KG1 (cell line): ENCODE data around the gene ITPR3.
"Not testable (repeated sequence)": the region's sequence is repeated elsewhere in the genome, so short reads cannot be mapped to it uniquely, and the experiment has no call there.

ENCODE experiments used
- DNase-seq: peaks from one replicate; lab custom pipeline; 2025; lab: John Stamatoyannopoulos, UW

ITPR3 gene

DNA sequence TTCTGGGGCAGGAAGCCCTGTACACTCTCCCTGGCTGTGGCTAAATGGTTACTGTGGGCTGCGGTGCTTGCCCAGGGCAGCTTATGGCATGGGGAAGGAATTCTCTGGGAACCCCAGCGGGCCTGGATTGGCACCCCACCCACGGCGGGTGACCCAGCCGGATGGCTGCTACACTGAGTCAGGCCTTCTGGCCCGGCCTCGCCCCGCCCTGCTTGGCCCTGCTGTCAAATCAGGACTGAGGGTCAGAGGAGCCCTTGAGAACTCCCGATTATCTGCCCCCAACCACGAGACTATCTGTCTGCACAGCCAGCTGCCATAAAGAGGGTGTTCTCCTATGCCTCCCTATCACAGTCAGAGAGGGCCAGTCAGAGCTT, 7.3 kb upstream of the ITPR3 start:
- DNase-seq: no peak

- DNase-seq: no peak
Measured at GRCh38 chr6:33616113-33616512, 5.0 kb upstream of the ITPR3 start.

DNA sequence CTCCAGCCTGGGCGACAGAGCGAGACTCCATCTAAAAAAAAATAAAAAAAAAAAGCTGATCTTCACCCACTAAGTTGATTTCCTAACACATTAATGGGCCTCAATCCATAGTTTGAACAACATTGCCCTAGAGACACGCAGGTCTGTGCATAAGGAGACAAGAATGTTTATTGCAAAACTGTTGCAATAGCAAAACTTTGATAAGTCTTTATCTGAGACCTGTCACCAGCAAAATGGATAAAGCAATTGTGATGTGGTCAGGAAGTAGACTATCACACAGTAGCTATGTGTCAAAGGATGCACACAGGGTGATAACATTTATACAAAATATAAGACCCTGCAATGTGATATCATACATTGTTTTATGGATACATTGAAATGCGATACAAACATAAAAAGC, 4.2 kb upstream of the ITPR3 start:
- no peak for DNase-seq

DNA sequence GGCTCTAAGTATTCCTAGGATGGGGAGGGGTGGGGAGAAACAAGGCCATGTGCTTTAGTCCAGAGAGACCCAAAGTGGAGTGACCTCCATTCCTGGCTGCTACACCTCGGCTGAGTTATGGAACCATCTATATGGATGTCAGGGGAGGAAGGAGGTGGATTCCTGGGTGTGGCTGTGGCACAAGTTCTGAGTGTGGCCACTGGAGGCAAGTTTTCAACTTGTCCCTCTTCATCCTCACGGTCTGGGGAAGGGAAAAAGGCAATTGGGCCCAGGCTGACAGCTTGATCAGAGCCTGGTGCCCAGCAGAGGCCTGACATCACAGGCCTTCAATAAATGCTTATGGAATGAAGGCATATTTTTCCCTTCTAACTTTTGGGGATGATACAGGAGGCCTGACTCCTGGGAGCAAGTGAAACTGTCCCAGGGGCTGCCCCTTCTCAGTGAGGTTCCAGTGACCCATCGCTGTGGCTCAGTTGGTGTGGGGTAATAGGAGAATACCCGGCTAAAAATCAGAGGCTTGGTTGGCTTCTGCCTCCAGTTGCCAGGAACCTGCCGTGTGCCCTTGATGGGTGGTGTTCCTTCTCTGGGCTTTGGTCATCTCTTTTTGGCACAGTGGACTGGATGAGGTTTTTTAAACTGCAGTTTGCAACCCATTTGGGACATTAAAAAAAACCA, 1.8 kb upstream of the ITPR3 start:
- no peak for DNase-seq

DNA sequence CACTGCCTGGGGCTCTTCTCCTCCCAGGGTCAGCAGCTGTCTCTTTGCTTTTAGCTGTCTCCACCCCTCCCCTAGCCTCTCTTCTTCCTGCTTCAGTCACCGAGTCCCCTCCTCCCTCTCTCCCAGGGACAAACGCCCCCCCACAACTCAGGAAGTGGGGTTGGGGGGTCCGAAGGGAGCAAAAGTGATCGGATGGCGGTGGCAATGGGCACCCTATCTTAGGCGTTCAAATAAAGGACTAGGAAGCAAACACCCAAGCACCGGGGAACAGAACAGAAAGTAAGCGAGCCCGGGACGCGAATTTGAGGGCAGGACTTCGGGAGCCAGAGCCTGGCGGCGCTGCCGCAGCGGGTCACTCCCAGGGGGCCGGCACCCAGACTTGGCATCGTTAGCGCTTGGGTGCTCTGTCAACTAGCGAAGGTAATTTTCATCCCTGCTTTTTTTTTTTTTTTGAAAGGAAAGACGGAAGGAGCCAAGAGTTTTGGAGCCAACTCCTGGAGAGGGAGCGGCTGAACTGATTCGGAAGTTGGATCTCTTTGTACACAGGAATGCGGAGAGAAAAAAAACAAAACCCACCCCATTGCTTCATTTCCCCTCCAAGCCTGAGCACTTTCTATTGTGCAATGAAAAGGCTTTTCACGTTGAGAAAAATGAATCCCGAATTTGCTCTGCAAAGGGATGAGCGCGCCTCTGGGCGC, 815 bp upstream of the ITPR3 start:
- no peak for DNase-seq

- DNase-seq: no peak
Measured at GRCh38 chr6:33621711-33622388, 728 bp downstream of the ITPR3 start.

- DNase-seq: no peak
Measured at GRCh38 chr6:33622456-33623431, 1.6 kb downstream of the ITPR3 start.

DNA sequence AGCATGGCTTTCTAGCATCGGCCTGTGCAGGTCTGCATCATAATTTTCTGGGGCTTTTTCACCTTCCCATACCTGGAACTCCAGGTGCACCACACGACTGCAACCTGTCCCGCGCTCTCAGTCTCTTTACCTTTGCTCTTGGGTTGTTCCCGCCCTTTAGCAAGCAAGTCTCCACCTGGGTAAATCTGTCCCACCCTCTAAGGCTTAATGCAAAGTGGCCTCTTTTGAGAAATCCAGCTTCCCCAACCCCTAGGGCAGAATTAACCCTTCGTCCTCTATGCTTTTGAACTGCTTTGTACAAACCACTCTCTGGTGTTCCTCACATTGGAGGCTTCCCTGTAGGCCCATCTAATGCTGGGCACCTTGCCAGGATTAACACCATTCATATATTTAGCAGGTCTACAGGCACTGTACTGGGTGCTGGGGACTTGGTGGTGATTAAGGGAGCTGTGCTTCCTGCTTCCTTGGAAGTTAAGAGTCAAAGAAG, 2.8 kb downstream of the ITPR3 start:
- no peak for DNase-seq

GRCh38 chr6:33624856-33625255, 3.7 kb downstream of the ITPR3 start:
- DNase-seq: no peak

DNA sequence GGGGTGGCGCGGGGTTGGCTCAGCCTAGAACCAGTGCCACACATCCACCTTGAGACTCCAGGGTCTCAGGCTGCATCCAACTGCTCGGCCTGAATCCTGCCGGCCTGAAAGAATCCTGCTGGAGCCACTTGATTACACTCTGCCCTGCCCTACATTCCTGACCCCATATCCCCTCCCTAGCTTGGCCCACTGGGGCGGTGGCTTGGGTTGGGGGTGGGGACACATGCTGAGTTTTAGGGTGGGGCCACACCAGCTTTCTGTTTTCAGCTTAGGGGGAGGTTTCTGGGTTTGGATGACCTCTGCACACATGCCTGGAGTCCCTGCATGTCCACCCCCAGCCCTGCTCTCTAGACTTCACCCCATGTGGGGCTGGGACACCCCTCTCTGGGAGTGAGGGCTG, 6.8 kb downstream of the ITPR3 start:
- no peak for DNase-seq

DNA sequence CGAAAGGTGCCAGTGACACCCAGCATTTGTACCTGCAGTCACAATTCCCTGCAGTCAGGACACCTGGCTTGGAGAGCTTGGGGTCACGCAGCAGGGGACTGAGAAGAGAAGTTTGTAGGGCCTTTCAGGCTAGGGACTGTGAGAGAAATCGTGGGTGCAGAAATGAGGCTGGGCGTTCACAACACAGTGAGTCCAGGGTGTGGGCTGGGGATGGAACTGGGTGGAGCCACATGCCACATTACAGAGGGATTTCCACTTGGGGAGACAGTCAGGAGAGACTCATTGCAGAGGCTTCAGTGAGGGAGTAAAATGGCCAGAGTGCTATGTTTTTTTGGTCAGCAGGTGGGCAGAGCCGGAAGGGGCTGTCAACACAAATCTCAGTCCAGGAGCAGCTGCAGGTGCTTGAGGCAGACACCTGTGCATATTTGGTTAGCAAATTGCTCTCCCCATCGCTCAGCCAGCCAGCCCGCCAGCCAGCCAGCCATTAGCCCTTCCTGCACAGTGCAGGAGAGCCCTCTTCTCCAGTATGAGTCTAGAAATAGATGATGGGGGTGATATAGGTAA, 7.4 kb downstream of the ITPR3 start:
- no peak for DNase-seq

GRCh38 chr6:33630014-33630413, 8.9 kb downstream of the ITPR3 start:
- no peak for DNase-seq

GRCh38 chr6:33631521-33631920, 10.4 kb downstream of the ITPR3 start:
- DNase-seq: not testable (repeated sequence)

DNA sequence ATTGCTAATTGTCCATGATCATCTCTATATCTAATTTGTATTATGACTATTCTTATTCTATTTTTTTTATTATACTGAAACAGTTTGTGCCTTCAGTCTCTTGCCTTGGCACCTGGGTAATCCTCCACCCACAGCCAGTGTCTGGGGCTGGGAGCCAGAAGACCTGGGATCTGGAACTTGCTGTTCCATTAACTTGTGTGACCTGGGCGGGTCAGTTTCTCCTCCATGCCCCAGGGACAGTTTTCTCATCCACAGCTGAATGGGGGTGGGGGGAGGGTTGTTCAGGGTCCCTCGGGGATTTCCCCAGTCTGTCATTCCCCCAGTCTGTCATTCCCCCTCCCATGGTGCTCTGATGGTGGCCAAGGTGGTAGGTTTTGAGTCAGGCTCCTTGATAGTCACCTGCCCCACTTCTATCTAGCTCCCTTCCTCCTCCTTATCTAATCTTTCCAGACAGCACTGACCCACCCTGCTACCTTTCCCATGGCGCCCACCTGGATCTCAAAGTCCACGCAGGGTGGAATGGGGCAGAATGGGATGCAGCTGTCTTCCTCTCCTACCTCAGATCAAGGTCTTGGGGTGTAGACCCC, 10.9 kb downstream of the ITPR3 start:
- DNase-seq: no peak

DNA sequence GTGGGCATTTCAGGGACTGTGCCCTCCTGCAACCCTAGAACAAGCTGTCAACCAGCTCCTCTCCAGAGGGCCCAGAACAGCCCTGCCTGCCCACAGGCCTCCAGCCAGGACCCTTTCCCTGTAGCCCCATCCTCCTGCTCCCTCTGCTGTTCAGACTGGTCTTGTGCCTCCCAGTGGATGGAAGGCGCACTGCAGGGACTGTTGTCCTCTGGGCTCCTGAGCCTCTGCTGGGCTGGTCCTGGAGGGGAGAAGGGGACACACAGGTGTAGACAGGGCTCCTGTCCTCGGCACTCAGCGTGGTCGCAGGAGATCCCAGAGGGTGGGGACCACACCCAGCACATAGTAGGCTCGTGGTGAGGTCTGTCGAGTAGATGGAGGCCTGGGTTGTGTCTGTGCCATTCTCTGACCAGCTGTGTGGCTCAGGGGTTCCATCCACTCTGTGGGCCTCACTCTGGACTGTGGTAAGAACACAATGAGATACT, 11.5 kb downstream of the ITPR3 start:
- no peak for DNase-seq

GRCh38 chr6:33633084-33633461, 12.0 kb downstream of the ITPR3 start:
- no peak for DNase-seq

DNA sequence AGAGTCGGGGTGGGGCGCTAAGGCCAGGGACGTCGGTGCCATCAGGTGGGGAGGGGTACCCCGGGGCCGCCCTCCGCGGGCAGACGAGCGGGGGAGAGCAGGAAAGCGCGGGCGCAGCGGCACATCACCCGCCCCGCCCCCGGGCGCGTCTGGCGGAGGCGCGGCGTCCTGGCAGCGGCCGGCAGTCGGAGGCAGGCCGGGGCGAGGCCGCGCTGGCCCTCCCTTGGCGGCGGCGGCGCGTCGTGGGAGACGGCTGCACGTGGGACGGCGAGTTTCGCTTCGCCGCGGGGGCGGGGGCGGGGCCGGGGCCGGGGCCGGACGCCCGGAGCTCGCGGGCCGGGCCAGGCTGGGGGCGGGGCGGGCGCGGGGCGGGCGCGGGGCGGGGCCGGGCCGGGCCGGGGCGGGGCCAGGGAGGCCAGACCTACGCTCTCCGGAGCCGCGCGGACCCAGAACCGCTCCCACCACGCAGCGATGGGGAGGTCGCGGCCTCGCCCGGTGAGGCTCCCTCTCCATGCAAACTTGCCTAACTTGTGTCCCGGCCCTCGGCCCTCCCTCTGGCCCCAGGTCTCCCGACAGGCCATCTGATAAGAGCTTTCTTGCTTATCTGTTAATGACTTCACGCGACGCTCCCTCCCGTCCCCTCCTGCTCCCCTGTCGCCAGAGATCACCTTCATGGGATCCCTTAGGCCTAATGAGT, 12.5 kb downstream of the ITPR3 start:
- DNase-seq: no peak

DNA sequence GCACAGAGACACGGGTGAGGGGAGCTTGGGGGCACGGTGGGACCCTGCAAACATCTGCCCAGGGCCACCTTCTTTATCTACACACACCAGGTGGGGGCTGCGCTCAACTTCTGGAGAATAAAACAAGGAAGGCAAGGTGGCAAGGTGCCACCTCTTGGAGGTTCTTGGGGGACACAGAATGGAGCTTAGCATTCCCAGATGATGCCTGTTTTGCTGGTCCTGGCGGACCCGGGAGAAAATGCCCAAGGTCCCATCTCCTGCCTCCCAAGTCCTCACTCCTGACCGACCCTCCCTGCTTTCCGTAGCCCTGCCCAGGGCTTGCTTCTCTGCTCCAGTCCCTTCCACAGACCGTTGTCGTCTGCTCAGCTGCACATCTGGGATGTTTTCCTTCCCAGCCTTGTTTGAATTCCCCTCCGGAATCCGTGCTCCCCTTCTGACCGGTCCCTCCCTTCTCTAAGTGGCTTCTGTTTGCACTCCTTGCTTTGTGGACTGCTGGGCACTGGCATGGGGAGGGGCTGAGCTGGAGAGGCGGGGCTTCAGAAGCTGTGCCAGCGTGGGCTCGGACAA, 13.1 kb downstream of the ITPR3 start:
- no peak for DNase-seq

GRCh38 chr6:33634946-33635345, 13.8 kb downstream of the ITPR3 start:
- DNase-seq: no peak

DNA sequence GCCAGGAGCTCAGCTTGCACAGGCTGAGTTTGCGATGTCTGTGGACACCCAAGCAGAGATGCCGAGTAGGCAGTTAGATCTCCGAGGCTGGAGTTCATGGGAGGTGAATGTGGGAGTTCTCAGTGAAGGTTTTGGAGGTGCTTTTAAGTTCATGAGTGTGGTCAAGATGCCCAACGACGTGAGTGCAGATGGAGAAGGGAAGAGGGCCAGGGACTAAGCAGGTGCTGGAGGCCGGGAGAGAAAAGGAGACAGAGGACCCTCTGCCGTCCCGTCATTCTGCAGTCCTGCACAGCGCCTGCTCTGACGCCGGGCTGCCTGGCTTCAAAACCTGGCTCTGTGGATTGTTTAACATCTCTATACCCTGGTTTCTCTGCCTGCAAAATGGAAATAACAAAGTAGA, 15.5 kb downstream of the ITPR3 start:
- DNase-seq: no peak
